ENCODE data around the gene EHD3.
"Not testable (repeated sequence)": the region's sequence is repeated elsewhere in the genome, so short reads cannot be mapped to it uniquely, and the experiment has no call there.

The EHD3 gene

DNA sequence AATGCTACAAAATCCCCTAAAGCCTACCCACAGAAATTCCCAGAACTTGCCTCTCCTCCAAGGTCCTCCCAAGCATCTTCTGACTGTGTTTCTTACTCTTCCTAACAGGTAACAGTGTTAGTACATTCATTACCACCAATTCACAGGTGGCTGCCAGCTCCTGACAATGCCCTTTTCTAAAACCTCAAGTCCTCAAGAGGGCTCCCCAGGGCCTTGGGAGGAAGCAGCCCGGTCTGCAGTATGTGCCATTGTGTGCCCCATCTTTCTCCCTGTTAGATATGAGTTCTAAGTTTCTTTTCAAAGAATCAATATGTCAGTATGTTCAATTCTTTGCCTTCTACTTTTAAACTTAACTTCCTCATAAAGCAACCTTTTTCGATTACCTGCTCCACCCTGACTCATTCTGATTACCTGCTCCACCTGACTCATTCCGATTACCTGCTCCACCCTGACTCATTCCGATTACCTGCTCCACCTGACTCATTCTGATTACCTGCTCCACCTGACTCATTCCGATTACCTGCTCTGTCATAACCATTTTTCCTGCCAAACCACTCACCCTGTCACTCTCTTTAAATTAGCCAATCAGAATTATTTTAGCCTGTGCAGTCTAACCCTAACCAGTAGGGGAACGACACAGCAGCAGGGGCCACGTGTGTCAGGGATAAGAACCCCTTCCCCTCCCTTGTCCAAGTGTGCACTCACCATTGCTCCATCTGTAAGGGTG is 49.4 kb downstream of the EHD3 start:
- not testable (repeated sequence) for H4K8ac ChIP-seq (ENCODE audit: low read depth, low read length); H2AK5ac ChIP-seq (ENCODE audit: low read depth, low read length); H2BK5ac ChIP-seq (ENCODE audit: low read length); DNase-seq (ENCODE audit: low spot score); H2AFZ ChIP-seq (ENCODE audit: low read length); H3K4me1 ChIP-seq (ENCODE audit: control insufficient read depth in 2 of 2, insufficient read depth in 1 of 2, low read depth in 1 of 2, low read length in 2 of 2); H3K23ac ChIP-seq (ENCODE audit: low read depth, low read length, poor library complexity); H3K18ac ChIP-seq (ENCODE audit: low read length); H3K27me3 ChIP-seq (ENCODE audit: control insufficient read depth in 3 of 3, insufficient read depth in 3 of 3, low read depth in 1 of 3, low read length in 3 of 3); H3K4ac ChIP-seq (ENCODE audit: low read length); H2BK120ac ChIP-seq (ENCODE audit: low read depth, low read length); H2BK15ac ChIP-seq (ENCODE audit: low read length); H3K9ac ChIP-seq (ENCODE audit: low read depth, low read length, poor library complexity); H3K4me3 ChIP-seq (ENCODE audit: low read length in 2 of 2); H3K79me1 ChIP-seq (ENCODE audit: low read depth, low read length); H3K36me3 ChIP-seq (replicated peaks in 1 of 2; ENCODE audit: control insufficient read depth in 2 of 2, insufficient read depth in 2 of 2, low read length in 2 of 2); H2BK12ac ChIP-seq (ENCODE audit: low read length); H3K27ac ChIP-seq (replicated peaks; ENCODE audit: low read length); H3K9me3 ChIP-seq (replicated peaks in 1 of 2; ENCODE audit: control insufficient read depth in 2 of 2, insufficient read depth in 1 of 2, low read depth in 1 of 2, low read length in 2 of 2); H4K91ac ChIP-seq (ENCODE audit: low read depth, low read length, poor library complexity); H3K4me2 ChIP-seq (ENCODE audit: insufficient read depth, low read length, poor library complexity, severe bottlenecking); H3K14ac ChIP-seq (ENCODE audit: low read length)
- WGBS, 2 donors (ENCODE audit: extremely low coverage in 2 of 2, insufficient read length in 2 of 2, insufficient replicate concordance in 1 of 2), result no CpG with 5 or more reads among the region's 7 CpGs

DNA sequence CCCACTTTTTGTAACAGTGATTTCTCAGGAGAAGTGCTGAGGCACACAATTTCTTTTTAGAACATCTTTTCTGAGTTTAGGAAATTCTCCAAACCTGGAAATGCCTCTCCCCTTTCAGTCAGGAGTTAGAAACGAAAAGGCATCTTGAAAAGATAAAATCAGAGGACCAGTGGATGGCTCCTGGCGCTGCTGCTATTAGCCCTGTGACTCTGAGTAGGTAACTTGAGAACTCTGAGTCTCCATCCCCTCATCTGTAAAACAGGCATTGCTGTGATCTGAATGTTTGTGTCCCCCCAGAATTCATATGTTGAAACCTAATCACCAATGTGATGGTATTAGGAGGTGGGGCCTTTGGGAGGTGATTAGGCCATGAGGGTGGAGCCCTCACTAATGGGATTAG is 50.2 kb downstream of the EHD3 start:
- Histone ChIP-seq H3K9ac (ENCODE audit: low read depth, low read length, poor library complexity) (no peak overlapping the region), H3K27ac (replicated peaks; ENCODE audit: low read length) (no peak overlapping the region), H2BK15ac (ENCODE audit: low read length) (no peak overlapping the region), H3K18ac (ENCODE audit: low read length) (no peak overlapping the region), H3K79me1 (ENCODE audit: low read depth, low read length) (no peaks in the 10 kb centered on the region), H3K4me3 (ENCODE audit: low read length in 2 of 2) (no peak overlapping the region), H3K27me3 (ENCODE audit: control insufficient read depth in 3 of 3, insufficient read depth in 3 of 3, low read depth in 1 of 3, low read length in 3 of 3) (no peaks in the 10 kb centered on the region), H3K9me3 (replicated peaks in 1 of 2; ENCODE audit: control insufficient read depth in 2 of 2, insufficient read depth in 1 of 2, low read depth in 1 of 2, low read length in 2 of 2) (no peaks in the 10 kb centered on the region), H2BK12ac (ENCODE audit: low read length) (no peak overlapping the region), H3K4me1 (ENCODE audit: control insufficient read depth in 2 of 2, insufficient read depth in 1 of 2, low read depth in 1 of 2, low read length in 2 of 2) (no peaks in the 10 kb centered on the region), H4K91ac (ENCODE audit: low read depth, low read length, poor library complexity) (no peak overlapping the region), H4K8ac (ENCODE audit: low read depth, low read length) (no peak overlapping the region), H3K23ac (ENCODE audit: low read depth, low read length, poor library complexity) (no peak overlapping the region), H3K4ac (ENCODE audit: low read length) (no peak overlapping the region), H3K4me2 (ENCODE audit: insufficient read depth, low read length, poor library complexity, severe bottlenecking) (no peak overlapping the region), H2AFZ (ENCODE audit: low read length) (no peak overlapping the region), H2BK5ac (ENCODE audit: low read length) (no peak overlapping the region), H3K14ac (ENCODE audit: low read length) (no peak overlapping the region), H2AK5ac (ENCODE audit: low read depth, low read length) (no peak overlapping the region), H3K36me3 (replicated peaks in 1 of 2; ENCODE audit: control insufficient read depth in 2 of 2, insufficient read depth in 2 of 2, low read length in 2 of 2) (no peaks in the 10 kb centered on the region), H2BK120ac (ENCODE audit: low read depth, low read length) (no peak overlapping the region)
- DNase-seq (ENCODE audit: low spot score), result no peak
- WGBS, 2 donors (ENCODE audit: extremely low coverage in 2 of 2, insufficient read length in 2 of 2, insufficient replicate concordance in 1 of 2), result no CpG with 5 or more reads among the region's 2 CpGs

DNA sequence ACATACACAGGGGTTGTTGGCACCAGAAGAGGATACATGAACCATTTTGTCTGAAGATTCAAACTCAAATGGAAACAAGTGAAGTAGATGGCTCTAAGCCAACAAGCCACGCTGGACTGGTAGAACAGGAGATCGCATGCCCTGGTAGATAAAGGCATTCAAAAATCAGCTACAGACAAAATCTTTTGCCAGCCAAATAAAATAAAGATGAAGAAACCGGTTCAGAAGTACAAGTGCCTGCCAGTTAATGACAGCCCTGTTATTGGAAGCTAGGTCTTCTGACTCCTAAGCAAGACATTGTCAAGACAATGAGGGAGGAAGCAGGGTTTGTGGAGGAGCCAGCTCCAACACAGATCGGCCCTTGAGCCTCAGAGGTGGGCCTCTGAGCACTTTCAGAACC is 52.3 kb downstream of the EHD3 start:
- H3K4me1 ChIP-seq (ENCODE audit: control insufficient read depth in 2 of 2, insufficient read depth in 1 of 2, low read depth in 1 of 2, low read length in 2 of 2), result no peaks in the 10 kb centered on the region
- no peak overlapping the region for H3K4ac ChIP-seq (ENCODE audit: low read length)
- no peaks in the 10 kb centered on the region for H3K27me3 ChIP-seq (ENCODE audit: control insufficient read depth in 3 of 3, insufficient read depth in 3 of 3, low read depth in 1 of 3, low read length in 3 of 3)
- H3K4me3 ChIP-seq (ENCODE audit: low read length in 2 of 2), result no peak overlapping the region
- no peak overlapping the region for H3K14ac ChIP-seq (ENCODE audit: low read length)
- H2BK120ac ChIP-seq (ENCODE audit: low read depth, low read length), result no peak overlapping the region
- no peak overlapping the region for H4K8ac ChIP-seq (ENCODE audit: low read depth, low read length)
- H3K4me2 ChIP-seq (ENCODE audit: insufficient read depth, low read length, poor library complexity, severe bottlenecking), result no peak overlapping the region
- no peaks in the 10 kb centered on the region for H3K79me1 ChIP-seq (ENCODE audit: low read depth, low read length)
- DNase-seq (ENCODE audit: low spot score), result no peak
- H2AFZ ChIP-seq (ENCODE audit: low read length), result no peak overlapping the region
- no peak overlapping the region for H2BK15ac ChIP-seq (ENCODE audit: low read length)
- H3K27ac ChIP-seq (replicated peaks; ENCODE audit: low read length), result no peak overlapping the region
- no peak overlapping the region for H2AK5ac ChIP-seq (ENCODE audit: low read depth, low read length)
- no peaks in the 10 kb centered on the region for H3K36me3 ChIP-seq (replicated peaks in 1 of 2; ENCODE audit: control insufficient read depth in 2 of 2, insufficient read depth in 2 of 2, low read length in 2 of 2)
- H3K9me3 ChIP-seq (replicated peaks in 1 of 2; ENCODE audit: control insufficient read depth in 2 of 2, insufficient read depth in 1 of 2, low read depth in 1 of 2, low read length in 2 of 2), result no peaks in the 10 kb centered on the region
- H3K23ac ChIP-seq (ENCODE audit: low read depth, low read length, poor library complexity), result no peak overlapping the region
- H2BK5ac ChIP-seq (ENCODE audit: low read length), result no peak overlapping the region
- WGBS, 2 donors (ENCODE audit: extremely low coverage in 2 of 2, insufficient read length in 2 of 2, insufficient replicate concordance in 1 of 2), result no CpG with 5 or more reads among the region's 4 CpGs
- H2BK12ac ChIP-seq (ENCODE audit: low read length), result no peak overlapping the region
- H3K18ac ChIP-seq (ENCODE audit: low read length), result no peak overlapping the region
- H4K91ac ChIP-seq (ENCODE audit: low read depth, low read length, poor library complexity), result no peak overlapping the region
- no peak overlapping the region for H3K9ac ChIP-seq (ENCODE audit: low read depth, low read length, poor library complexity)

DNA sequence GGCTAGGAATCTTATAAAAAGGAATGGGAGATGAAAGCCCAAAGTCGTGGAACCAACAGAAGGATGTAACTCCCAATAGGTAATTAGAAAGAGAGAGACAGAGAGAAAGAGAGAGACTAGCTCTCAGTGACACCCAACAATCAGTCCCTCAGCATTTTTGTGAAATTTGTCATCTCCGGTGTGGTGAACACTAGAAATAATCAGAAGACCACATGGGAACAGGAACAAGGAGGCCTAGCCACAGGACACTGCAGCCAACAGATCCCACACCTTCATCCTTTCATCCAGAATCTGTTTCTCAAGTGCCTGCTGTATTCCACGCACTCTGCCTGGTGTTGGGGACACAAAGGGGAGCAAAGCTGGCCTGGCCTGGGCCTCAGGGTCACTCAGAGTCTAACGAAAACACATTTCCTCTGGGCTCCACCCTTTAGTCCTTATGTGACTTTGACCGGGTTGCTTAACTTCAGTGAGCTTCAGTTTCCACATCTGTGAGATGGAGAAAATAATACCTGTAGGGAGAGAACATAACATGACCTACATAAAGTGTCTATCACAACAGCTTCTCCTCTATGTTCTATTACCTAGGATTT is 53.1 kb downstream of the EHD3 start:
- no peak overlapping the region for H4K8ac ChIP-seq (ENCODE audit: low read depth, low read length)
- no peak overlapping the region for H3K14ac ChIP-seq (ENCODE audit: low read length)
- no peaks in the 10 kb centered on the region for H3K27me3 ChIP-seq (ENCODE audit: control insufficient read depth in 3 of 3, insufficient read depth in 3 of 3, low read depth in 1 of 3, low read length in 3 of 3)
- no peak overlapping the region for H3K4ac ChIP-seq (ENCODE audit: low read length)
- no peak for DNase-seq (ENCODE audit: low spot score)
- no peak overlapping the region for H3K23ac ChIP-seq (ENCODE audit: low read depth, low read length, poor library complexity)
- H3K36me3 ChIP-seq (replicated peaks in 1 of 2; ENCODE audit: control insufficient read depth in 2 of 2, insufficient read depth in 2 of 2, low read length in 2 of 2), result no peaks in the 10 kb centered on the region
- no peak overlapping the region for H2AFZ ChIP-seq (ENCODE audit: low read length)
- no peak overlapping the region for H3K4me3 ChIP-seq (ENCODE audit: low read length in 2 of 2)
- WGBS, 2 donors (ENCODE audit: extremely low coverage in 2 of 2, insufficient read length in 2 of 2, insufficient replicate concordance in 1 of 2), result no CpG with 5 or more reads among the region's 5 CpGs
- H3K18ac ChIP-seq (ENCODE audit: low read length), result no peak overlapping the region
- H2AK5ac ChIP-seq (ENCODE audit: low read depth, low read length), result no peak overlapping the region
- no peak overlapping the region for H2BK15ac ChIP-seq (ENCODE audit: low read length)
- no peak overlapping the region for H3K9ac ChIP-seq (ENCODE audit: low read depth, low read length, poor library complexity)
- H2BK12ac ChIP-seq (ENCODE audit: low read length), result no peak overlapping the region
- H3K4me1 ChIP-seq (ENCODE audit: control insufficient read depth in 2 of 2, insufficient read depth in 1 of 2, low read depth in 1 of 2, low read length in 2 of 2), result no peaks in the 10 kb centered on the region
- no peak overlapping the region for H2BK120ac ChIP-seq (ENCODE audit: low read depth, low read length)
- no peak overlapping the region for H3K27ac ChIP-seq (replicated peaks; ENCODE audit: low read length)
- H4K91ac ChIP-seq (ENCODE audit: low read depth, low read length, poor library complexity), result no peak overlapping the region
- H2BK5ac ChIP-seq (ENCODE audit: low read length), result no peak overlapping the region
- no peak overlapping the region for H3K4me2 ChIP-seq (ENCODE audit: insufficient read depth, low read length, poor library complexity, severe bottlenecking)
- H3K79me1 ChIP-seq (ENCODE audit: low read depth, low read length), result no peaks in the 10 kb centered on the region
- H3K9me3 ChIP-seq (replicated peaks in 1 of 2; ENCODE audit: control insufficient read depth in 2 of 2, insufficient read depth in 1 of 2, low read depth in 1 of 2, low read length in 2 of 2), result no peaks in the 10 kb centered on the region

Measured in neuronal stem cell (in vitro differentiated cells).